Measurements from ENCODE around the gene NBAS.
"Not testable (repeated sequence)": the region's sequence is repeated elsewhere in the genome, so short reads cannot be mapped to it uniquely, and the experiment has no call there.

The NBAS gene

DNA sequence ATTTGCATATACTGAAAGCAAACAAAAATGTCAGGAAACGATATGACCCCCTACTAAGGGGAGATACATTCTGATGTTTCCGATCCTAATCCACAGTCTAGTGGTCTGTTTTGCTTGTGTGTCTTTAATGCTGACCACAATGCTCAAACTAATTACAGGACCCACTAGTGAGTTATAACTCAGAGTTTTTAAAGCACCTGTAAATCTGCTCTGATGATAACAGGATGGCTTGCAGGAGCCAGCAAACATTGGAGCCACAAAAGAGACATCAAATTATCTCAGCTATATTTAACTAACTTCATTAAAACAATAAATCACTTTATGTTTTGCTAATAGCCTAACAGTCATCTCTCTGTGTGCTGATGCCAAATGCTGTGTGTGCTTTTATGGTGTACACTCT is 300.3 kb downstream of the NBAS start:
- no peak for DNase-seq (ENCODE audit: low read depth)

DNA sequence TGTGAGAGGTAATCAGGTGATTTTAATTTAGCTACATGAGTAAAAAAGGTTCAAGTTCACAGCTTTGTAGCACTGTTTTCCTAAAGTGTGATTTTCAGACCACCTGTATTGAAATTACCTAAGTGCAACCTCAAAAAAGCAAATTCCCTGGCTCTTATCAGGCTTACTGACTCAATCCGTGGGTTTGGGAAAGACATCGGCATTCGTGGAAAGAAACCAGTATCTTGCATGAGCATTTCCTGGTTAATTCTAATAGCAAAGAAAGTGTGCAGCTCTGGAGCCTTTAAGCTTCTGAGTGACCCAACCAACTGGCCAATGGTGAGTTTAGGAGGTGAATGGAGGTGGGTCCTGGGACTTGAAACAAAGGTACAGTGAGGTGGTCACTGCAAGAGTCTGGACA is 300.9 kb downstream of the NBAS start:
- no peak for DNase-seq (ENCODE audit: low read depth)

DNA sequence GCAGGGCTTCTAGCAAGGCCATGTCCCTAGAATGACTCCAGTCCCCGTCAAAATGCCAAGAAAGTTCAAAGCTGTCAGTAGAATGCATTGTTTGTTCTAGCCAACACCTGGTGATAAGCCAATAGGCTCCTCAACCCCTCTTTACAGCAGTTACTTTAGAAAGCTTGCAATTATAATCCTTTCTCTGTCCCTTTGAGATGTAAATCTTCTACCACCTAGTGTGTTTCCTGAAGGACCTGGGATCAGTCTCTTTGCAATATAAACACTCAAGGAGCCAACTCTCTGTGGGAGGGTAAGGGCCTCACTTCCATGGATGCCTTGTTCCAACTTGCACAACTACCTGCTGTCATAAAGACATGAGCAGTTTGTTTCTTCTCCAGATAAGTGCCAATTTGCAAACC is 301.8 kb downstream of the NBAS start:
- DNase-seq (ENCODE audit: low read depth), result no peak

DNA sequence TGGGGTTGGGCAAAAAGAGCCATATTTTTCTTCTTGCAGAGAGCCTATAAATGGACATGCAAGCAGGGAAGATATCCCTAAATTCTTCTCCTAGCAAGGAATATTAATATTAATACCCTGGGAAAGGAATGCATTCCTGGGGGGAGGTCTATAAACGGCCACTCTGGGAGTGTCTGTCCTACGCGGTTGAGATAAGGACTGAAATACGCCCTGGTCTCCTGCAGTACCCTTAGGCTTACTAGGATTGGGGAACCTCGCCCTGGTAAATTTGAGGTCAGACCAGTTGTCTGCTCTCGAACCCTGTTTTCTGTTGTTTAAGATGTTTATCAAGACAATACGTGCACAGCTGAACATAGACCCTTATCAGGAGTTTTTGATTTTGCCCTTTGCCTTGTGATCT is 302.7 kb downstream of the NBAS start:
- not testable (repeated sequence) for DNase-seq (ENCODE audit: low read depth)

DNA sequence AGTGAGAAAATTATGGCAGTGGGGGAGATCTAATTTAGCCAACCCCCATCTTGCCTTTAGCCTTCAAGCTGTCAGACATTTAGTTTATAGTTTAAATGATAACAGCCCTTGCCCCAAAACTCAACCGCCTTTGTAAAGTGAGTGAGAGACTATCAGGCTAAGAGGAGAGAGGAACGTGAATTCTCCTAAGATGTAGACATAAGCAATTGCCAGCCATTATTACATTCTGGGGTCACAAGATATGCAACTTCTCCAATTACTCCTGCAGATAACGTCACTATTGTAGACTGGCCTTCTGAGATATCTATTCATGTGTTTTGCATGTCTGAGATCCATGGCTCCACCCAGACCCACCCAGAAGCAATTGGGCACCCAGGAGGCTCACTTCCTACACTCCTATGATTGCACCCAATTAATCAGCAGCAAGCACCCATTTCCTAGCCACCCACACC is 307.3 kb downstream of the NBAS start:
- no peak for DNase-seq (ENCODE audit: low read depth)

DNA sequence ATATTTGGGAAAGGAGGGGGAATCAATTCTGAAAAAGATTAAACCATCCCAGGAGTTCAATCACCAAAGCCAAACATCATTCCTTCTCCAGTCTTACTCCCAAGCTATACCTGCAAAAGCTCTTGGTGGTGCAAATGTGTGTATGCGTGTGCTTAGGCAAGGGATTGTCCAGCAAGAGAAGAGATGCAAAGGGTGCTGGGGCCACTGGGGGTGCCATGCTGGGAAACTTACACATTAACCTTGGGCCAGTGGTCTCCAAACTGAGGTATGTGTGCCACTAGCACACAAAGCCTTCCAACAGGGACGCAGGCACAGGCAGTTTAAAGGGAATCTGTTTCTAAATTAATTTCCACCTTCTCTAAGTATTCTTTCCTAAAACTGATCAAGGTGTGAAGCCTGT is 307.9 kb downstream of the NBAS start:
- no peak for DNase-seq (ENCODE audit: low read depth)

DNA sequence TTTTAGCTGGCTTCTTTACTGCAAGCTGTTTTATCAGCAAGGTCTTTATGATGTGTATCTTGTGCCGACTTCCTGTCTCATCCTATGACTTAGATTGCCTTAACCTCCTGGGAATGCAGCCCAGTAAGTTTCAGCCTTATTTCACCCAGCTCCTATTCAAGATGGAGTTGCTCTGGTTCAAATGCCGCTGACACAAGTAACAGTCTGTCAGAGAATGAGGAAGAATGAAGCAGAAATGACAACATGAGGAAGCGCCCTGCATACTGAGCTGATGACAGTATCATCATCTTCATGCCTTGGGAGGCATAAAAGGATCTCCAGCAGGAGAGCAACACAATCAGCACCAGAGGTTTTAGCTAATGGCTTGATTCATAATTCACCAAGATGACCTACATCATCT is 309.4 kb downstream of the NBAS start:
- DNase-seq (ENCODE audit: low read depth), result no peak

DNA sequence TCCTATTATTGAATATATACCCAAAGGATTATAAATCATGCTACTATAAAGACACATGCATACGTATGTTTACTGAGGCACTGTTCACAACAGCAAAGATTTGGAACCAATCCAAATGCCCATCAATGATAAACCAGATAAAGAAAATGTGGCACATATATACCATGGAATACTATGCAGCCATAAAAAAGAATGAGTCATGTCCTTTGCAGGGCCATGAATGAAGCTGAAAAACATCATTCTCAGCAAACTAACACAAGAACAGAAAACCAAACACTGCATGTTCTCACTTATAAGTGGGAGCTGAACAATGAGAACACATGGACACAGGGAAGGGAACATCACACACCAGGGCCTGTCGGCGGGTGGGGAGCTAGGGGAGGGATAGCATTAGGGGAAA is 310.2 kb downstream of the NBAS start:
- DNase-seq (ENCODE audit: low read depth), result not testable (repeated sequence)

DNA sequence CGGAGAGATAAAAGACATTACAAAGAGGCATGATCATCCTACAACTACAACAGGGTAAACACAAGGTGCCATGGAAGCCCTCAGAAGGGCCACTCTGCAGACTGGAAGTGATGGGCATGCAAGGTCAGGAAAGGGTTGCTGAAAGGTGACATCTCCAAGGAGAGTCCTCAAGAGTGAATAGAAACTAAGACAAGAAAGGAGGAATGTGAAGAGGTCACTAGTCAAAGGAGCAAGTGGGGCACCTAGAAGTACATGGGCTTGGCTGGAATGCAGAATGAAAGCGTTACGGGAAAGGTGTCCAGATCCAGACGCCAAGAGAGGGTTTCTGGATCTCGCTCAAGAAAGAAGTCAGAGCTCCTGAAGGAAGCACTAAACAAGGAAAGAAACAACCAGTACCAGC is 314.3 kb downstream of the NBAS start:
- no peak for DNase-seq (ENCODE audit: low read depth)

DNA sequence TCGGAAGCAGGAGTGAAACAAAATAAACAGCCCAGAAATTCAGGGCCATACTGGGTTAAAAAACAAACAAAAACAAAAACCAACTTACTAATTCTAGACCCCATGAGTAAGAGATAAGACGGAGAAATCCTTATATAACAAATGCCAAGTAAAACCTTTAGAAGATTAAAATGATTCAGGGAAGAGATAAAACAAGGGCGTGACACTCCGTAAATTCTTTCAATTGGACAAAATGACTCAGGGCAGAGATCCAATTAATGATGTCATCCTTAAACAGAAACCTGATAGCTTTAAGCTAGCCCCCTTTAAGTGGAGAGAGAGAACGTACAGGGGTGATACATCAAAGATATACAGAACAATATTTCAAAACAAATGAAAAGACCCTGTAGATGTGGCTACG is 317.4 kb downstream of the NBAS start:
- peak; percentile 51 for DNase-seq (ENCODE audit: low read depth)

DNA sequence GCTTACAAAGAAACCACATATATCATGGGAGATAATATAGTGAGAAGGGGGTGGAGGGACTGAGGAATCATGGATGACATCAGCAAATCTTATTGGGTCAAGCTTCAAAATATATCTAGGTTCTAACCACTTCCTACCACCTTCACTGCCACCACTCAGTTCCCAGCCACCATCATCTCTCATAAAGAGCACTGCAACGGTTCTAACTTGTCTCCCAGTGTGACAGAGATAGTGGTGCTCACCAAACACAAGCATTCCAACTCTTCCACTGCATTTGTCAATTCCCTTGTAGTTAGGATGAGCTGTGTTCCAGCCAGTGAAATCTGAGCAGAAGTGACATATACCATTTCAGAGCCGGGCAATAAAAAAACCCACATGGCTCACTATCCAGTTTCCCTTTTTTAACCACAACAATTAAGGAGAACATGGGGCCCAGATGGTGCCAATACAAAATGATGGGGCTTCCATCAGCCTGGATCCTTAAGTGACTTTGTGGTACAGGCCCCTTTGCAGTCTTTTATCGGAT is 318.1 kb downstream of the NBAS start:
- no peak for DNase-seq (ENCODE audit: low read depth)

DNA sequence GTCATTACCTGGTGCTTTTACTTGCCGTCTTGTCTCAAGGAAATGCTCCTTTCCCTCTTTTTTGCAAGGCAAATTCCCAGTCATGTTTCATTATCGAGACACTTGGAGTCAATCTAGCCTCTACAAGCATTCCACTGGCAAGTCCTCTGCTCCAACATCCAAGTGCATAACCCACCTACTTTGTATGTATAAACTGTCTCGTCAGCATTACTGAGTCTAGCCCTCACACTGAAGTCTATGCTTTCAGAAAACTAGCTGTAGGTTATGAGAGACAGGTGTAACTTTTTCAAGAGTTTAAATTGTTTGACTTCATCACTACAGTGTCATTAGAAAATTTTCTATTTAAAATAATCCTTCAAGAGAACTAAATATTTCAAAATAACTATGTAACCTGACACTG is 319.2 kb downstream of the NBAS start:
- DNase-seq (ENCODE audit: low read depth), result no peak

DNA sequence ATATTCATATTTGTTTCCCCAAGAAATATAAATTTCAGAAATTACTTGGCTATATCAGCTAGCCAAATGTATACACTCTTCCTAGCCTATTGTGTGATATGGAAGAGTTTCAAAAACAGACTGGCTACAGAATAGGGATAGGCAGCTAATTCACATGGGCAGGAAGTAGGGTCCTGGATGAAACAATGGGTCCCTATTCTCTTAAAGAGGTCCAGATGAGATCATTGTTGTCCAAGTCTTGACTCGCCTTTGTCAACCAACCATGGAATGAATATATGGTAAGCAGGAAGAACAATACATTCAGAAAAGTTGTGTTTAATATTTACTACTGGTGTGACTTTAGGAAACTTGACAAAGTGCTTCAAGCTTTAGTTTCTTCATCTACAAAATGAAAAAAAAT is 319.9 kb downstream of the NBAS start:
- no peak for DNase-seq (ENCODE audit: low read depth)

DNA sequence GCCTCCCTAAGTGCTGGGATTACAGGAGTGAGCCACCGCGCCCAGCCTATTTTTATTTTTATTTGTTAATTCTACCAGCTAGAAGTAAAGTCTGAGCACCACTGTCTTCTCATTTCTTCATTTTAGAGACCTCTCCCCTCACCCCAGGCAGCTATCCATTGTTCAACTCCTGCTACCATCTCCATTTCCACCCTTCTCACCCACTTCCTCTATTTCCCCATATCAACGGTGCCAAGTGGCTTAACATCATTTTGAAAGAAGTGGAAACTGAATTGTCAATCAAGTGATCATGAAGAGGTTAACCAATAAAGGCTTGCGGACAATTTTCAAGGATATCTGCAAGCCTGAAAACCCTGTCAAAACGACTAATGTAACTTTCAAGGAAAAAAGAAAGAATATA is 323.1 kb downstream of the NBAS start:
- no peak for DNase-seq (ENCODE audit: low read depth)

DNA sequence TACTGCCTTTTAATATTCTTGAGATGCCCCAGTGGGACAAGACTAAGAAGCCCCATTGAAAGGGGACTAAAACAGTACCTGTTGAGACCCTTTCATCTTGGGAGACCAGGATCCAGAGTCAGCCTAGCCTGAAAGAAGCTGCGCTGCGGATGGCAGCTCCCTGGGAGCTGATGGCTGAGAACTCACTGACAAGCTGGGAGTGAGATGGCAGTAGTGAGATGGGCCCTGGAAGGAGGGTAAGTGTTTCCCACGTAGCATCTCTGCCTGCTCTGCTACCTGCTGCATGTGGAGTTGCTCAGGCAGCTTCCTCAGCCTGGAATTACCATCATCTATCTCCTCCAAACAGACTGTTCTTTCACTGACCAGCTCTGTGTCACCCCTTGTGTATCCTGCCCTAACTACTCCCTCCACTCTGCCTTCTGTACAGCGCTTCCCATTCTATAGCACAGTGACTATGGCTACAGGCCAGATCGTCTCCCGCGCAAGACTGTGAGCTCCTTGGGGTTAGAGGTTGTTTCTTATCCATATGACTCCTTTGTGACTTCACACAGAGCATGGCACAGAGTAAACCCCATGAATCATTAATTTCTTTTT is 330.4 kb downstream of the NBAS start:
- no peak for DNase-seq (ENCODE audit: low read depth)

DNA sequence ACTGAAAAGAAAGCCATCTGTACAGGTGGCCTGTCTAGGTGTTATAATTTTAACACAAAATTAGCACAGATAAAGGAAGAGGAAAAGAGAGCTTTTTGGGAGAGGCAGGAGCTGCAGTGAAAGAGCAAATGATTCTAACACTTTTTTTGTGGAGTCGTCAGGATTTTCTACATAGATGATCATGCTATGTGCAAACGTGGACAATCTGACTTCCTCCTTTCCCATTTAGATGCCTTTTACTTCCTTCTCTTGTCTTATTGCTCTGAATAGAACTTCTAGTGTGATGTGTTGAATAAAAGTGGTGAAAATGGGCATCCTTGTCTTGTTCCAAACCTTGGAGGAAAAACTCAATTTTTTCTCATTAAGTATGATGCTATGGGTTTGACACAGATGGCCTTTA is 334.5 kb downstream of the NBAS start:
- DNase-seq (ENCODE audit: low read depth), result no peak

DNA sequence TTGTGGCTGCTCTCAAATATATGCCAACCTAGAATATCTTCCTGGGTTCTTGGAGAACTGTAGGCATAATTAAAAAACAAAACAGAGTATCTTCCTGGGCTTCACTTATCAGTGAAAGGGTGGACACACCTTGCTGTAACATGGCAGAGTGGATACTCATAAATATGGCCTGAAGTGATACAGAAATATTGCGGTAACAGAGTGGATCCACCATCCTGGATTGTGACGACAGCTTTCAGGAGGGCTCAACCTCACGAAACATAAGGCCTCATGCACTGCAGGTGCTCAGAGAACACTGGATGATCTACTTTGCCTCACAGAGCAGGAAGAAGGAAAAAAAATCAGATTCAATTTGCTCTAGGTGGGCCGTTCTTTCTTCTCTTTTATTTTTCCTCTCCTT is 336.0 kb downstream of the NBAS start:
- DNase-seq (ENCODE audit: low read depth), result no peak

DNA sequence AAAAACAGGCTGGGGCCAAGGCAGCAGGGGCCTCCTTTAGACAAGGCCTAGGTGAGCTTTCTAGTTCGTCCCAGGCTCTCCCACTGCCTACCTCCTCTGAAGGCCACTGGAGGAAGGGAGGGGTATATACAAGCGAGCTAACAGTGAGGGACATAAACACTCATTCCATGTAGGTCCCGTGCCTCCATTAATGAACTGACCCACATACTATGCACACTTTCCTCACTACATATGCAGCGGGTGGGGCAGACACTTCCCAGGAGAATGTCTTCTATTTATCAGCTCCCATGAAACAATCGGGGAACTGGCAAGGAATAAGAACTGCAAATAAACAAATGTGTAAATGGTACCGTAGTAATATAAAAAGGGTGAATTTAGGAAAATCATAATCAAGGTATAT is 336.5 kb downstream of the NBAS start:
- no peak for DNase-seq (ENCODE audit: low read depth)

DNA sequence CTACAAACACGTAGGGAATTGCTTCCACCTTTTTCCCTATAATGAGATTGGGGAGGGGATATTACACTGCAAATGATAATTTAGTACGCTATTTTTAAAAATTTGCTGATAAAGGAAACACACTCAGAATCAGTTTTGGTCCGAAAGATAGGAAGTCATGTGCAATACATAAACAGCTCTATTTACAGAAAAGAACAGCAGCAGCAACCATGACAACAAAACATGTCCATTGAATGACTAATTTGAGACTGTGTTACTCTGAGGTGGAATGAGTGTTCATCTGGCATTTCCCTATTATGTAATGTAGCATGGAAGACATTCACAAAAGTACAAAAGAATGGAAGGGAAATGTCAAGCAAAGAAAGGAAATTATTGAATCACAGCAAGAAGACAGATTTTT is 337.2 kb downstream of the NBAS start:
- peak; percentile 62 for DNase-seq (ENCODE audit: low read depth)

DNA sequence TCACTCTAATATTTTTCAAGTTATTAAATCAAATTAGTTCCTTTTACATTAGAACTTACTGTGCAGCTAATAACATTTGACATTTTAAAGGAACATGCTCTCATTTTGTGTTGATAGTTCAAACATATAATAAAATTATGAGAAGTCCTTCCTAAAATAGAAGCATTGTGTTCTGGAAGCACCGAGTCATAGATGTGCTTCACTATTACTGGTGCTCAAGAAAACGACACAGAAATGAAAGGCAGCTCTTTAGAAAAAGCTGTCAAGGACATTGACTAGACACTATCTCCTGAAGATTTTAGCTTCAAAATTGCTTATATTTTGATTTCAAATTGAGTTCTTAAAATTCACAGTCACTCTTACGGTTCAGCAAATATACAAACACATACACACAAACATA is 338.3 kb downstream of the NBAS start:
- no peak for DNase-seq (ENCODE audit: low read depth)

DNA sequence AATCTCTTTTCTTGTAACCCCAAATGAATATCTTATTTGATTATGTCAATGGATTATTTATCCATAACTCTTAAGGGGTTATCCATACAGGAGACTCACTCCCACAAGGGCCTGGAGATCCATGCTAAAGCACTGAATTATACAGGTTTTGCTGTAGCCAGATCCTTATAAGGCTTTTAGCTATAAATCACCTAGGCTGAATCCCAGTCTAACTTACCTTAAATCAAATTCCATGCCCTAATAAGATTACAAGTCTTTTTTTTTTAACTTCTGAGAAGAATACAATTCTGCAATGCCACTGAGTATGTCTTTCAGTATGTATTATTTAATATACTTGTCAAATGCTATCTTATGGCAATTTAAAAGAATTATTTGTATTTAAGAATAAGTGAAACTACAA is 340.5 kb downstream of the NBAS start:
- no peak for DNase-seq (ENCODE audit: low read depth)

DNA sequence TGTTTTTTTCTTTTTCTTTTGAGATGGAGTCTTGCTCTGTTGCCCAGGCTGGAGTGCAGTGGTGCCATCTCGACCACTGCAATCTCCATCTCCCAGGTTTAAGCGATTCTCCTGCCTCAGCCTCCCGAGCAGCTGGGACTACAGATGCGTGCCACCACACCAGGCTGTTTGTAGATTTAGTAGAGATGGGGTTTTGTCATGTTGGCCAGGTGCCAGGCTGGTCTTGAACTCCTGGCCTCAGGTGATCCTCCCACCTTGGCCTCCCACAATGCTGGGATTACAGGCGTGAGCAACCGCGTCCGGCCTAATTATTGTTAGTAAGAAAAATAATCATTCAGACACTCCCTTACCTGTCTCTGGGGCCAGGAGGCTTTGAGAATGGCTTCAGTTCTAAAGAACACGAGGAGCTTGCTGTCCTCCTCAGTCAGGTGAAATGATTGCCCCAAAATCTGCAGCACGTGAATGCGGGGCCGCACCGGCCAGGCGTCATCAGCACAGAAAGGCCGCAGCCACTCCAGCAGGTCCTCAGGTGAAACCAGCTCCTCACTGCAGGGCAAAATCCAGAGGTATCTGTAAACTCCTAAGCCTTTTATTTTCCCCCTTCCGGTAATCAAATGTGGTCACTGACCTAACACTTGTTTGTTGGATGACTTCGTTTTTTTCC is 342.6 kb downstream of the NBAS start:
- no peak for DNase-seq (ENCODE audit: low read depth)

DNA sequence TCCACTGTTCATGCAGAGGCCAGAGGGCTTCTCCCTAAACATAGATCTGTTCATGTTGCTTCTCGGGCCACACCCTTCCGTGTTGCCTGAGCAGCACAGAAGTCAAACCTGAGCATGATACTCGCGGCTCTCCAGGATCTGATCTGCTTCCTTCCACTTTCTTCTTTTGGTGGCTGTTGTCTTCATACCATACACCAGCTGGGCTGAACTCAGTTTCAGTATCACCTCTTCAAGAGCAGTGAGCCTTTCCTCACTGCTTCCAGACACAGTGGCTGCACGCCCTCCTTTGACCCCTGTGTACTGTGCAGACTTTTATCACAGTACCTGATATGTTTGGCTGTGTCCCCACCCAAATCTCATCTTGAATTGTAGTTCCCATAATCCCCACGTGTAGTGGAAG is 348.9 kb downstream of the NBAS start:
- DNase-seq (ENCODE audit: low read depth), result no peak

DNA sequence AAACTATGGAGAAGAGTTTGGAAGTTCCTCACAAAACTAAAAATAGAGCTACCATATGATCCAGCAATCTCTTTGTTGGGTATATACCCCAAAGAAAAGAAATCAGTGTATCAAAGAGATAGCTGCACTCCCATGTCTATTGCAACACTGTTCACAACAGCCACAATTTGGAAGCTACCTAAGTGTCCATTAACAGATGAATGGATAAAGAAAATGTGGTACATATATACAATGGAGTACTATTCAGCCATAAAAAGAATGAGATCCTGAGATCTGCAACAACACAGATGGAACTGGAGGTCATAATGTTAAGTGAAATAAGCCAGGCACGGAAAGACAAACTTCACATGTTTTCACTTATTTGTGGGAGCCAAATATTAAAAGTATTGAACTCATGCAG is 350.6 kb downstream of the NBAS start:
- DNase-seq (ENCODE audit: low read depth), result not testable (repeated sequence)
